ENCODE data around the gene TOMM40.

TOMM40 gene

DNA sequence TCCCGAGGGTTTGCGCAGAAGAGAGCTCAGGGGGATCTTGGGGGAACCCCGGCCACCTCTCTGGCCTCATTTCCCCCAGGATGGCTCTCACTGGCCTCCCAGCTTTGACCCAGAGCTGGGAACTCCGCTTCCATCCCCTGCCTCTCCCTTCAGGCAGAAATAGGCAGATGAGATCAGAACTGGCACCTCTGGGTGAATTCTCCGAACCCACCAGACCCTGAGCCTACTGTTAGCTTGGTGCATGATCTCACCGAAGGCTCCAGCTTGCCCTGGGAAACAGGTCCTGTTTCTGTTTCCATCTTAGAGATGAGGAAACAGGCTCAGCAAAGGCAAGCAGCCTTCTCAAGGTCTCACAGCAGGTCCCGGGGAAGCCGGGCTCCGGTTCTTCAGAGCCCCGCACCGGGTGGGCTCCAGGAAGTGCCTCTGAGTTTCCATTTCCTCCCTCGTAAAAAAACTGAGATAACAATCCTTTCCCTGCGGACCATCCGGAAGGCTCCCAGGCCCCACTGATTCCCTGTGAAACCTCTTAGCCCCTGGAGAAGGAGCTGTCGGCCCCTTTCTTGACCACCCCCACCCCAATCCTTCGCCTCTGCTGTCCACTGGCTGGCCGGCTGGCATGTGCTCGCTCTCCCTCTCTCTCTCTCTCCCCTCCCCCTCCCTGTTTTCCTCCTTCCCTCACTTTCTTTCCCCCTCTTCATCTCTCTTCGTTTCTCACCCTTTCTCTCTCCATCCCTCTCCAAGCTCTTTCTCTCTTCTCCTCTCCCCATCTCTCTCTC, 42.8 kb upstream of the TOMM40 start:
- DNase-seq (ENCODE audit: insufficient read length, low spot score): no peak
- TF ChIP-seq, protein P1, sequence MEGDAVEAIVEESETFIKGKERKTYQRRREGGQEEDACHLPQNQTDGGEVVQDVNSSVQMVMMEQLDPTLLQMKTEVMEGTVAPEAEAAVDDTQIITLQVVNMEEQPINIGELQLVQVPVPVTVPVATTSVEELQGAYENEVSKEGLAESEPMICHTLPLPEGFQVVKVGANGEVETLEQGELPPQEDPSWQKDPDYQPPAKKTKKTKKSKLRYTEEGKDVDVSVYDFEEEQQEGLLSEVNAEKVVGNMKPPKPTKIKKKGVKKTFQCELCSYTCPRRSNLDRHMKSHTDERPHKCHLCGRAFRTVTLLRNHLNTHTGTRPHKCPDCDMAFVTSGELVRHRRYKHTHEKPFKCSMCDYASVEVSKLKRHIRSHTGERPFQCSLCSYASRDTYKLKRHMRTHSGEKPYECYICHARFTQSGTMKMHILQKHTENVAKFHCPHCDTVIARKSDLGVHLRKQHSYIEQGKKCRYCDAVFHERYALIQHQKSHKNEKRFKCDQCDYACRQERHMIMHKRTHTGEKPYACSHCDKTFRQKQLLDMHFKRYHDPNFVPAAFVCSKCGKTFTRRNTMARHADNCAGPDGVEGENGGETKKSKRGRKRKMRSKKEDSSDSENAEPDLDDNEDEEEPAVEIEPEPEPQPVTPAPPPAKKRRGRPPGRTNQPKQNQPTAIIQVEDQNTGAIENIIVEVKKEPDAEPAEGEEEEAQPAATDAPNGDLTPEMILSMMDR (IDR thresholded peaks at IDR 0.05; ENCODE audit: insufficient read depth, missing control alignments): no peak
- no peak for FAIRE-seq

DNA sequence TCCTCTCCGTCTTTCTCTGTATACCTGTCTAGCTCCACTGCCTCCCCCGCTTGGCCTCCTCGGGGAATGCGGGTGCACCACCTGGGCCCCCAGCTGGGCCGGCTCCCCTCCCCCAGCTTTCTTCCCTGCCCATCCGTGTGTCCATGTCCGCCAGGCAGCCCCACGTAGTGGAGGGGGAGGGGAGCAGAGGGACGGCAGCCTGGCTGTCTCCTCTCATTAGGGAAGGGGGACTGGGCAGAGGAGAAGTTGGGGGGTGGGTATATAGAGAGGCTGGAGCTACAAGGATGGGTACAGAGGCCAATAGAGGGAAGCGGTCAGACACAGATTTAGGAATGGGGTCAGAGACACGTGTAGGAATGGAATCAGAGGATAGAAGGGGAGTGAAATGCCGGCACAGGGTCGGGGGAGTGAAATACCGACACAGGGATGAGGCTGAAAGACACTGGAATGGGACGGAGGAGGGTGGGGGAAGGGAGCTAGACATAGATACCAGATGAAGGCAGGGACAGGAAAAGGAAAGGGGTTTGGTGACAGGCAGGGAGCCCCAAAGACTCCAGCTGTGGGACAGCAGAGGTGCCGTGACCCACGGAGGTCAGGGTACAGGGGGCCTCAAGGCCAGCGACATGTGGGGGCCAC, 42.1 kb upstream of the TOMM40 start:
- no peak for FAIRE-seq

DNA sequence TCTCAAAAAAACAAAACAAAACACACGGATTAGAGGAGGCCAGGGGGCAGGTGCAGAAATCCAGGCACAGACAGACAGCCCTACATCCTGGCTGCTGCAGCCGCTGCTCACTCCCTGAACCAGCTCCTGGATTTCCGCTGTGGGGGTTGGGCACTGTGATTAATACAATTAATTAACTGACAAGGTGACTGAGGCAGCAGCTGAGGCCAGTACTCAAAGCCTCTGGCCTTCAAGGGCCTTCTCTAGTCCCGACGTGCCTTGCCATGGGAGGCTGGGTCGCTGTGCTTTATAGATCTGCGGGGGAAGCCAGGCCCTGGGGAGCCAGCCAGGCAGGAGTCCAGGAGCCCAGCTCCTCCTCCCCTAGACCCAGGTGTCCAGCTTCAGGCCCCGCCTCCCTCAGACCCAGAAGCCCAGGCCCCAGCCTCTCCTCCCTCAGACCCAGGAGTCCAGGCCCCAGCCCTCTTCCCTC, 40.4 kb upstream of the TOMM40 start:
- TF ChIP-seq, protein P1 (IDR thresholded peaks at IDR 0.05; ENCODE audit: insufficient read depth, missing control alignments): no peak
- DNase-seq (ENCODE audit: insufficient read length, low spot score): no peak
- no peak for FAIRE-seq

More for the DNA sequence above, 42.1 kb upstream of the TOMM40 start:
- TF ChIP-seq, protein P1 (IDR thresholded peaks at IDR 0.05; ENCODE audit: insufficient read depth, missing control alignments): no peak
- no peak for DNase-seq (ENCODE audit: insufficient read length, low spot score)

DNA sequence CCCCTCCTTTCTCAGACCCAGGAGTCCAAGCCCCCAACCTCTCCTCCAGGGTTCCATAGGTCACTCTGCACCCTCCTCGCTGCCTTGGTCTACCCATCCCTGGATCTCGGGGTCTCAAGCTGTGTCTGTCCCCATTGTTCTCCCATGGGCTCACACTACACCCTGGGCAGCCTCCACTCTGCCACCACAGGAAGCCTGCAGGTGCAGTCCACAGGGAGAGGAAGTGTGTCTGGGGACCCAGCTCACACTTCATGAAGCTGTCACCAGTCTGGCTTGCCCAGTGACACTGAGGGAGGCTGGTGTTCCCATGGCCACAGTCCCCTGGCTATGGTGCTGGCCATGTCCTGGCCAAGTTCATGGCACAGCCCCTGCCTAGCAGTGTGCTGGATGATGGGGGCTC, 39.6 kb upstream of the TOMM40 start:
- DNase-seq (ENCODE audit: insufficient read length, low spot score) (no peak), FAIRE-seq (no peak)
- TF ChIP-seq, protein P1 (IDR thresholded peaks at IDR 0.05; ENCODE audit: insufficient read depth, missing control alignments): no peak

DNA sequence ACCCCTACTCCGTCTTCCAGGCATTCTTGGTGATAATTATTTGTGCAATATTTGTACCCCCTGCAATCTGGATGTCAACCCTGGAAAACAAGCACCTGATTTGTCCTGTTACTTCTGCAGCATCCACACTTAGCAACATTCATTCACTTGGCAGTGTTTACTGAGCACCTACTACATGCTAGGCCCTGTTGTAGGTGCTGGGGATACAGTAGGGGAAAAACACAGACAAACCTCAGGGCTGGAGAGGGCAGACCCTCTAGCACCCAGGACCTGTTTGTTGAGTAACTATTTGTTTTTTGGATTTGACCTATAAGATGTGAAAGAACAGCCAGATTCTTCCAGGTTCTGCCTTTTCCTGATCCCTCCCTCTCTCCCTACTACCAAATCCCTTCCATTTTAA, 35.4 kb upstream of the TOMM40 start:
- DNase-seq (ENCODE audit: insufficient read length, low spot score) (no peak), FAIRE-seq (no peak)
- TF ChIP-seq, protein P1 (IDR thresholded peaks at IDR 0.05; ENCODE audit: insufficient read depth, missing control alignments): no peak

DNA sequence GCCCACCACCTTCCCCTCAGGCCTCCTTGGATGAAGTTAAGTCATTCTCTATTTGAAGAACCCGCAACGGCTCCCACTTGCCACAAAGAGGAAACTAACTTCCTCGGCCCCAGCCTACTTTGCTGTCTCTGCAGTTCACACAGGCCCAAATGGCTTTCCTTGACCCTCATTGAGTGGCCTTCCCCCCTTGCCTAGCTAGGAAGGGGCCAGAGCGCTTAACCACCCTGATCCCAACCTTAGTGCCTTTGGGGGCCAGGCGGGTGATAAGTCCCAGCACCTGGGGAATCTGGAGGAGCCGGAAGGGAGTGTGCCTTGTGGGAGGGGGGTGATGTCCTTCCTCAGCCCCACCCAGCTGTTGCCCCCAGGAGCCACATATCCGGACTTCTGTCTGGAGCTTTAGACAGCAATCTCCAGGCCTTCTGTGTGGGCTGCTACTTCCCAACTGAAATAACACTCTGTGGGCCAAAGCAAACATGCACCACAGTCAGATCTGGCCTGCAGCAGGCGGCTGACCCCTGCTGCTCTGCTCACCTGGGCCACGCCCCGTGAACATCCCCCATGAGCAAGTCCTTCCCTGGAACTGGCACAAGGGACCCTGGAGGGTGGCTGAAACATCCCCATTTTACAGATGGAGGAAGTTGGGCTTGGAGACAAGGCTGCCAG, 34.5 kb upstream of the TOMM40 start:
- no peak for FAIRE-seq
- TF ChIP-seq, protein P1 (IDR thresholded peaks at IDR 0.05; ENCODE audit: insufficient read depth, missing control alignments): no peak
- no peak for DNase-seq (ENCODE audit: insufficient read length, low spot score)

Data from D721Med (cell line).